Activated CD8-positive, alpha-beta memory T cell treated with anti-CD3 and anti-CD28 coated beads, Interleukin-2, amount 10 ng/mL, durations not matched to agents 7 days and 5 days (primary cell): ENCODE data around the gene CSF2RB. TPM values are rescaled to one million over a fixed set of nuclear protein-coding genes. Genes with fewer than 3 reads are reported as not detected.
A peak's percentile ranks its signal among the peaks of the same experiment; 100 is the strongest.

Experiments used
- ATAC-seq: fragments of 150-1000 bp; cut with Tn5 transposase; one replicate; pipeline ENCODE4 v1.10.0; 2021; ENCODE audit warnings: moderate library complexity
- CTCF ChIA-PET: fragments of 350-600 bp; sonication (Branson Sonifier 250); formaldehyde crosslinking; loops from one replicate; lab custom pipeline; 2021; ENCODE audit warnings: antibody characterized with exemption; lab: Charles Lee
- DNase-seq: peaks from one replicate; pipeline ENCODE4 v3.0.0-alpha.2; 2020
- H3K27ac Mint-ChIP-seq: one replicate; pipeline ENCODE4 v1.8.0; 2021; ENCODE audit warnings: mild to moderate bottlenecking, mixed read lengths
- H3K27me3 Mint-ChIP-seq: one replicate; pipeline ENCODE4 v1.8.0; 2021; ENCODE audit warnings: mixed read lengths
- H3K36me3 Mint-ChIP-seq: one replicate; pipeline ENCODE4 v1.8.0; 2021; ENCODE audit warnings: mild to moderate bottlenecking, mixed read lengths
- H3K4me1 Mint-ChIP-seq: one replicate; pipeline ENCODE4 v1.8.0; 2021; ENCODE audit warnings: mixed read lengths
- H3K4me3 Mint-ChIP-seq: one replicate; pipeline ENCODE4 v1.8.0; 2021; ENCODE audit warnings: mild to moderate bottlenecking, moderate library complexity, mixed read lengths
- H3K9me3 Mint-ChIP-seq: one replicate; pipeline ENCODE4 v1.8.0; 2022; ENCODE audit warnings: low read depth, mixed read lengths
- total RNA-seq, 2 experiments: library from RNA; stranded (reverse); gene quantifications; one replicate each; pipeline ENCODE4 v1.2.3, GENCODE V29; 2021

CSF2RB gene
- total RNA-seq, 2 experiments from 2014 or later = 3.0 to 26.9 TPM

DNA sequence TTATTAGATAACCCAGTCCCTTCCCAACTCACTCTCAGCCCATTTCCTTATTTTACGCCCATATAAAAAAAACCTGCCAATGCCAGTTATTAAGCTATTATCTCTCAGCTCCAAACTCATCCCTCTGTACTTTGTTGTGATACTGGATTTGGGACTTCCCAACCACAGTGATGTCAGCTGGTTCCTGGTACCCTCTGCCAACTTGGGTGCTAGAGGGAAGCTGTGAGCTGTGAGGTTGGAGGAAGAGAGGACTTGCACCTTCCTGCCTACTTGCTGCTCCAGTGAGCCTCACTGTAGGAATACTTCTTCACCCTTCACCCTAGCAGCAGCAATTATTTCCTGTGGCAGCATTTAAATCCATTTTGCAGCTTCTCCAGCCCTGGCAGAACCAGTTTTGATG lies 19.2 kb upstream of the CSF2RB start:
- CTCF ChIA-PET = no interaction called here
- ATAC-seq (no peak), DNase-seq (no peak)
- H3K27me3 Mint-ChIP-seq = peaks cover 2% of the 10 kb centered on the region
- no peak overlapping the region for H3K4me3 Mint-ChIP-seq
- H3K4me1 Mint-ChIP-seq = peaks cover 54% of the 10 kb centered on the region
- H3K36me3 Mint-ChIP-seq = peaks cover 26% of the 10 kb centered on the region
- H3K27ac Mint-ChIP-seq = no peak overlapping the region
- peaks cover 17% of the 10 kb centered on the region for H3K9me3 Mint-ChIP-seq

DNA sequence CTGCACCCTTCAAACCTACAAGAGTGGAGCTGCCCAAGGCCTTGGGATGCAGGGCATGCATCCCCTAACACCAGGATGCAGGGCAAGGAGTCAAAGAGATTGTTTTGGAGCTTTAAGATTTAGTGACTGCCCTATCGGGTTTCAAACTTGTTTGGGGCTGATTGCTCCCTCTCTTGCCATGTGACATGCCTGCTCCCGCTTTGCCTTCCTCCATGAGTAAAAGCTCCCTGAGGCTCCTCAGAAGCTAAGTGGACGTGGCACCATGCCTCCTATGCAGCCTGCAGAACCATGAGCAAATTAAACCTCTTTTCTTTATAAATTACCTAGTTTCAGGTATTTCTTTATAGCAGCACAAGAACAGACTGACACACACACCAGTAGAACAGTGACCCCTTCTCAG lies 15.8 kb upstream of the CSF2RB start:
- ATAC-seq = no peak
- Mint-ChIP-seq H3K9me3 (peaks cover 17% of the 10 kb centered on the region), H3K4me3 (no peak overlapping the region), H3K27me3 (no peaks in the 10 kb centered on the region), H3K27ac (peak overlapping the region; percentile 73), H3K36me3 (peaks cover 29% of the 10 kb centered on the region), H3K4me1 (peaks cover 77% of the 10 kb centered on the region)
- no peak for DNase-seq
- CTCF ChIA-PET = interaction anchor here (1.0 to 2.1 kb wide), 5 partner anchors 10 to 80 kb away, joined by 4 to 7 read pairs (median 5); no protein-coding TSS in a partner anchor

GRCh38 chr22:36898690-36899089 lies 14.7 kb upstream of the CSF2RB start:
- DNase-seq = no peak
- Mint-ChIP-seq H3K4me3 (no peak overlapping the region), H3K36me3 (peaks cover 36% of the 10 kb centered on the region), H3K9me3 (peaks cover 17% of the 10 kb centered on the region), H3K27ac (peak overlapping the region; percentile 13), H3K4me1 (peaks cover 68% of the 10 kb centered on the region), H3K27me3 (no peaks in the 10 kb centered on the region)
- ATAC-seq = no peak
- CTCF ChIA-PET = interaction anchor here (1.3 to 2.2 kb wide), 5 partner anchors 12 to 46 kb away, joined by 4 to 9 read pairs (median 7); no protein-coding TSS in a partner anchor

DNA sequence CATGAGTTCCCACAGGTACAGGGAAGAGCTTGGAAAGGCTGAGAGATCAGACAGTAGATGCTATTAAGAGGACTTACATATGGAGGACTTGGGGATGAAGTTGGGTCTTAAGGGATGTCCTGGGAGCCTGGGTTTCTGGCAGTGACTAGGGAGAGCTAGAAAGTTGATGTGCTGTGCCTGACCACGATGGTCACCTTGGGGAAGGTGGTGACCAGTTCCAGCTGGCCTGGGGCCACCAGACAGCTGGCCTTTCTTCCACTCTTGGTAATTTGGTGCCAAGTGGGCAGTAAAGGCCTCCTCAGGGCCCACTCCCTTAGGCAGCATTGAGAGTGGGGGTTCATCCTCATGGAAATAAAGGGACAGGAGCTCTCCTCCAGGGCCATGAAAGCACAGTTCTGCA lies 13.9 kb upstream of the CSF2RB start:
- Mint-ChIP-seq H3K4me3 (no peak overlapping the region), H3K4me1 (peaks cover 65% of the 10 kb centered on the region), H3K36me3 (peaks cover 38% of the 10 kb centered on the region), H3K27me3 (no peaks in the 10 kb centered on the region), H3K9me3 (peaks cover 17% of the 10 kb centered on the region), H3K27ac (peak overlapping the region; percentile 91)
- CTCF ChIA-PET = interaction anchor here (1.5 to 2.2 kb wide), 5 partner anchors 8 to 47 kb away, joined by 5 to 9 read pairs (median 7); no protein-coding TSS in a partner anchor
- ATAC-seq (no peak), DNase-seq (no peak)

DNA sequence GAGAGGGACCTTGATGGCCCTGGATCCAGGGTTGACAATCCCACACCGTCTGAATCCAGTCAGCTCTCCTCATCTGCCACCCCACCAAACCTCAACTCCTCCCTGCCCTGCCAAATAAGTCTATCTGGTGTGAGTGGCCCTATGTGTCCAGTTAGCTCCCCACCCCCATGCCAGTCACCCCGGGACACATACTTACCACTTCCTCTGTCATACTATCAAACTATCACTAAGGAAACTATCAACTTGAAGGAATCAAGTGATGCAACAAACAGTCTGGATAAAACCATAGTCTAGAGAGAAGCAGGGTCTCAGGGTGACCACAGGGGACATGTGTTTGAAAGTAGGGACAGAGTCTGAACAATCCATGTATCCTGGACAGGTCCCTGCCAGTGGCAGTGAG lies 13.2 kb upstream of the CSF2RB start:
- peaks cover 65% of the 10 kb centered on the region for H3K4me1 Mint-ChIP-seq
- peak; percentile 49 for DNase-seq
- H3K36me3 Mint-ChIP-seq = peaks cover 35% of the 10 kb centered on the region
- H3K4me3 Mint-ChIP-seq = no peak overlapping the region
- CTCF ChIA-PET = interaction anchor here (1.5 to 2.2 kb wide), 6 partner anchors 9 to 47 kb away, joined by 4 to 9 read pairs (median 6); no protein-coding TSS in a partner anchor
- peak overlapping the region; percentile 91 for H3K27ac Mint-ChIP-seq
- peaks cover 4% of the 10 kb centered on the region for H3K27me3 Mint-ChIP-seq
- no peak for ATAC-seq
- H3K9me3 Mint-ChIP-seq = peaks cover 12% of the 10 kb centered on the region

- CTCF ChIA-PET = interaction anchor here (1.1 to 2.2 kb wide), 3 partner anchors 18 to 77 kb away, joined by 4 to 5 read pairs (median 4); no protein-coding TSS in a partner anchor
- peak overlapping the region; percentile 91 for H3K27ac Mint-ChIP-seq
- H3K4me3 Mint-ChIP-seq = peak overlapping the region; percentile 60
Measured at GRCh38 chr22:36900880-36901279, 12.5 kb upstream of the CSF2RB start.

DNA sequence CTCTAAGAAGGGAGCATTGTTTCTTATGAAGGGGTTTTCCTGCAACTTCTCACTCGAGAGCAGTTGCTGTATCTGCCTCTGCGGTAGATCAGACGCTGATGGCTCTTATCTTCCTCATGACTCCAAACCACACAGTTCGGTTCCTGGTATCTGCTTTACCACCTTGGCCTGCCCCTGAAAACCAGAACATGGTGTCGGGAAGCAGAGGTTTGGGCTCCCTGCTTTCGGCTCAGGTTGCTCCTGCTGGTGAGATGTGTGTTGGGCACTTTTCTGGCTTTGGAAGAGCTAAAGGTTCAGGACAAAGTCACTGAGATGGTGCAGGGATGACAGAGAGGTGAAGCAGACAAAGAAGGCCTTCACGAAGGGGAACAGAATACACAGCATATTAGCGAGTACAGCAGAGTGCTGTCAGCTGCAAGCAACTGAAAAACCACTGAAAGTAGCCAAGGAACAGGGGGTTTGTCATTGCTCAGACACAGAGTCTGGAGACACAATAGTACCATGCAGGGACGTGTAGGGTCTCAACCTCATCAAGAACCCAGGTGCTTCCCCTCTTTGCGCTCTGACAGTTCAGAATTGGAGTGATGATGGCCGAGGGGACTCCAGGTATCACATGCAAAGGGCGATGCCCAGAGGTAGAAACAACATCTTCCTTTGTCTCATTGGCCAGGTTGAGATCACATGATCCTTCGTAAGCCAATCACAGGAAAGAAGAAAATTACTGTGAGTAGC lies 11.9 kb upstream of the CSF2RB start:
- peak overlapping the region; percentile 60 for H3K4me3 Mint-ChIP-seq
- H3K27me3 Mint-ChIP-seq = peaks cover 8% of the 10 kb centered on the region
- CTCF ChIA-PET = interaction anchor here (1.1 to 2.2 kb wide), 6 partner anchors 18 to 77 kb away, joined by 3 to 6 read pairs (median 4); no protein-coding TSS in a partner anchor
- peaks cover 62% of the 10 kb centered on the region for H3K4me1 Mint-ChIP-seq
- H3K36me3 Mint-ChIP-seq = peaks cover 31% of the 10 kb centered on the region
- peak; percentile 70 for DNase-seq
- peak overlapping the region; percentile 91 for H3K27ac Mint-ChIP-seq
- ATAC-seq = peak; percentile 79
- peaks cover 7% of the 10 kb centered on the region for H3K9me3 Mint-ChIP-seq

More at GRCh38 chr22:36900880-36901279, 12.5 kb upstream of the CSF2RB start:
- peaks cover 9% of the 10 kb centered on the region for H3K9me3 Mint-ChIP-seq
- H3K36me3 Mint-ChIP-seq = peaks cover 31% of the 10 kb centered on the region
- H3K27me3 Mint-ChIP-seq = peaks cover 4% of the 10 kb centered on the region
- no peak for DNase-seq
- ATAC-seq = no peak
- peaks cover 65% of the 10 kb centered on the region for H3K4me1 Mint-ChIP-seq

DNA sequence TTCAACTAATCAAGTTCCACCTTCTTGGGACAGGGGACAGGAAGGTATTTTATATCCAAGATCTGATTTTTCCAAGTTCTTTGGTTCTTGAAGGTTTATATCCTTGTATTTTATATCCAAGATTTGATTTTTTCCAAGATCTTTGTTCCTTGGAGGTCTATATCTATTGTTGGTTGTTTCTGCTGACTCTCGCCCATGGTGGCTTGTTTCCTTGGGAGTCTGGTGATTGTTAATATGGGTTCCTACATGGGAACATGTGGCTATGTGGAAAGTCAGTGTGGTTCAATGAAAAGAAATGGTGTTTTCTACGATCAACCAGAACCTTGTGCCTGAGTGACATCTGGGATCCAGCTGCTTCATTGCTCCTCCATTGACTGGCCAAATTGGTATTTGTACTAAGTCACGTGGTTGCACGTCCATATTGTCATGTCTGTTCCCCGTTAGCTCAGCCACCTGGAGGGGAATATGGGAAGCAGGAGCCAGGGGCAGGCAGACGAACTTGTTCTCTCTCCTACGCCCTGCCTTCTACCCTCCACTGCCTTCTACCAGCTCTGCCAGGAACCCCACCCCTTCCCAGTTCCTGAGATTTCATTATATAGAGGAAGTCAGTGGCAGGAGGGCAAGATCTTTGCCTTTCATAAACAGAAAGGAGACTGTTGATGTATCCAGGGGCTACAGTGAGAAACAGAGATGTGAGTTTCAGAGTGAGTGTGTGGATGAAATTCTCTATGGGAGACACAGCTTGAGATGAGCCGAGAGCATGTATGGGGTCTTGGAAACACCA lies 11.1 kb upstream of the CSF2RB start:
- ATAC-seq = no peak
- Mint-ChIP-seq H3K27ac (peak overlapping the region; percentile 91), H3K4me1 (peaks cover 54% of the 10 kb centered on the region), H3K27me3 (peaks cover 8% of the 10 kb centered on the region), H3K4me3 (no peak overlapping the region), H3K9me3 (peaks cover 2% of the 10 kb centered on the region), H3K36me3 (peaks cover 27% of the 10 kb centered on the region)
- CTCF ChIA-PET = interaction anchor here (1.3 to 2.1 kb wide), 4 partner anchors 19 to 75 kb away, joined by 3 to 6 read pairs (median 4); no protein-coding TSS in a partner anchor
- no peak for DNase-seq

GRCh38 chr22:36904260-36904880 lies 9.1 kb upstream of the CSF2RB start:
- H3K4me1 Mint-ChIP-seq = peaks cover 38% of the 10 kb centered on the region

DNA sequence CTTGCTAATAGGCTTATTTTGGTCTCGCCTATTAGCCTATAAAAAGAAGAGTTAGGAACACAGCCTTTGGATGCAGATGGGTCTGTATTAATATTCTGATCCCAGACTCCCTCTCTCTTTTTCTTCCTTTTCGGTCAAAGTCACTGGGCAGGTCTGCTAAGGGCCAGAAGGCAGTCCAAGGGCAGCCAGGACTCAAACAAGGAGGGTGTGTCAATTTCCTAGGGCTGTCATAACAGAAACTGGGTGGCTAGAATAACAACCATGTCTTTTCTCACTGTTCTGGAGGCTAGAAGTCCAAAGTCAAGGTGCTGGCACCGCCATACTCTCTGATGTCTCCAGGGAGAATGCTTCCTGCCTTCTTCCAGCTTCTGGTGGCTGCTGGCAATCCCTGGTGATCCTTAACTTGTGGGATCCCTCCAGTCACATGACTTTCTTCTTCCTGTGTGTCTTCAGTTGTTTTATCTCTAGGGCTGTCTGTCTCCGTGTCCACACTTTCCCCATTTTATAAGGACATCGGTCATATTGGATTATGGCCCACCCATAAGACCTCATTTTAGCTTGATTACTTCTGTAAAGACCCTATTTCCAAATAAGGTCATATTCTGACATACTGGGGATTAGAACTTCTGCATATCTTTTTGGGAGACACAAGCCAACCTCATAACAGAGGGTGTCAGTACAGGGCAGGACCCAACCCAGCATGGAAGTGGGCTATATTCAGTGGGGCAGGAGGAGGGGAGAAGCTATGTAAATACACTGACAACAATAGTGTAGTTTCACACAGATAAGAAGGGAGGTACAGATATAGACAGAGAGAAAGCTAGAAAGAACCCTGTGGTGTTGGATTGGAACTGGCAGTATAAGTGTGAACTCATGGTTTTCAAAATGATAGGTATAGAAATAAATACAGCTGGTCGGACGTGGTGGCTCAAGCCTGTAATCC lies 5.9 kb upstream of the CSF2RB start:
- peaks cover 6% of the 10 kb centered on the region for H3K4me1 Mint-ChIP-seq

More at GRCh38 chr22:36904260-36904880, 9.1 kb upstream of the CSF2RB start:
- Mint-ChIP-seq H3K27ac (no peak overlapping the region), H3K4me3 (no peak overlapping the region), H3K9me3 (no peaks in the 10 kb centered on the region), H3K36me3 (peaks cover 20% of the 10 kb centered on the region), H3K27me3 (peaks cover 23% of the 10 kb centered on the region)
- no peak for DNase-seq
- CTCF ChIA-PET = interaction anchor here (1.3 to 1.6 kb wide), 2 partner anchors 16 to 48 kb away, joined by 4 read pairs; no protein-coding TSS in a partner anchor
- no peak for ATAC-seq

DNA sequence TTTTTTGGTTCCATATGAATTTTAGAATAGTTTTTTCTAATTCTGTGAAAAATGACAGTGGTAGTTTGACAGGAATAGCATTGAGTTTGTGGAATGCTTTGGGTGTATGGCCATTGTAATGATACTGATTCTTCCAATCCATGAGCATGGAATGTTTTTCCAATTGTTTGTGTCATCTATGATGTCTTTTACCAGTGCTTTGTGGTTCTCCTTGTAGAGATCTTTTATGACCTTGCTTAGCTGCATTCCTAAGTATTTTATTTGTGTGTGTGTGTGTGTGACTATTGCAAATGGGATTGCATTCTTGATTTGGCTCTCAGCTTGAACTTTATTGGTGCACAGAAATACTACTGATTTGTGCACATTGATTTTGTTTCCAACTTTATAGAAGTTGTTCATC lies 3.0 kb upstream of the CSF2RB start:
- DNase-seq = no peak
- H3K4me3 Mint-ChIP-seq = no peak overlapping the region
- CTCF ChIA-PET = interaction anchor here (0.9 to 1.0 kb wide), 2 partner anchors 37 to 54 kb away, joined by 3 to 4 read pairs; no protein-coding TSS in a partner anchor
- H3K27me3 Mint-ChIP-seq = peaks cover 47% of the 10 kb centered on the region
- no peaks in the 10 kb centered on the region for H3K9me3 Mint-ChIP-seq
- H3K4me1 Mint-ChIP-seq = peaks cover 14% of the 10 kb centered on the region
- no peak for ATAC-seq
- peaks cover 3% of the 10 kb centered on the region for H3K36me3 Mint-ChIP-seq
- H3K27ac Mint-ChIP-seq = no peak overlapping the region

More for the DNA sequence above, 5.9 kb upstream of the CSF2RB start:
- DNase-seq = no peak
- no peak for ATAC-seq
- H3K36me3 Mint-ChIP-seq = peaks cover 14% of the 10 kb centered on the region
- H3K27ac Mint-ChIP-seq = no peak overlapping the region
- CTCF ChIA-PET = interaction anchor here (1.0 kb wide), 1 partner anchor 51 kb away, joined by 3 read pairs; no protein-coding TSS in a partner anchor
- no peaks in the 10 kb centered on the region for H3K9me3 Mint-ChIP-seq
- H3K27me3 Mint-ChIP-seq = peaks cover 50% of the 10 kb centered on the region
- no peak overlapping the region for H3K4me3 Mint-ChIP-seq
